Measurements from ENCODE around the gene OCA2.

- TF ChIP-seq, protein P1, sequence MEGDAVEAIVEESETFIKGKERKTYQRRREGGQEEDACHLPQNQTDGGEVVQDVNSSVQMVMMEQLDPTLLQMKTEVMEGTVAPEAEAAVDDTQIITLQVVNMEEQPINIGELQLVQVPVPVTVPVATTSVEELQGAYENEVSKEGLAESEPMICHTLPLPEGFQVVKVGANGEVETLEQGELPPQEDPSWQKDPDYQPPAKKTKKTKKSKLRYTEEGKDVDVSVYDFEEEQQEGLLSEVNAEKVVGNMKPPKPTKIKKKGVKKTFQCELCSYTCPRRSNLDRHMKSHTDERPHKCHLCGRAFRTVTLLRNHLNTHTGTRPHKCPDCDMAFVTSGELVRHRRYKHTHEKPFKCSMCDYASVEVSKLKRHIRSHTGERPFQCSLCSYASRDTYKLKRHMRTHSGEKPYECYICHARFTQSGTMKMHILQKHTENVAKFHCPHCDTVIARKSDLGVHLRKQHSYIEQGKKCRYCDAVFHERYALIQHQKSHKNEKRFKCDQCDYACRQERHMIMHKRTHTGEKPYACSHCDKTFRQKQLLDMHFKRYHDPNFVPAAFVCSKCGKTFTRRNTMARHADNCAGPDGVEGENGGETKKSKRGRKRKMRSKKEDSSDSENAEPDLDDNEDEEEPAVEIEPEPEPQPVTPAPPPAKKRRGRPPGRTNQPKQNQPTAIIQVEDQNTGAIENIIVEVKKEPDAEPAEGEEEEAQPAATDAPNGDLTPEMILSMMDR (IDR thresholded peaks at IDR 0.05) = no peak
- no peak for TF ChIP-seq POLR2A (IDR thresholded peaks at IDR 0.05)
Observed at GRCh38 chr15:28019594-28020309, 79.4 kb downstream of the OCA2 start.

All from heart left ventricle (tissue), 13 donors.